Testis (tissue), 3 donors: ENCODE measurements around the gene RASIP1. TPM values are rescaled to one million over a fixed set of nuclear protein-coding genes. Genes with fewer than 3 reads are reported as not detected.

Experiments used
- DNase-seq: peaks from one replicate; pipeline ENCODE4 v3.0.0-alpha.2; 2019
- H3K27ac ChIP-seq, 2 donors: fragments of 200-600 bp; sonication (generic); one replicate each; pipeline ENCODE4 v1.5.1; 2019
- H3K27me3 ChIP-seq: fragments of 200-600 bp; sonication (generic); one replicate; pipeline ENCODE4 v1.5.1; 2019
- H3K36me3 ChIP-seq: fragments of 200-600 bp; sonication (generic); one replicate; pipeline ENCODE4 v1.5.1; 2017; ENCODE audit warnings: low read depth; ENCODE audit errors: missing control alignments
- H3K4me1 ChIP-seq: fragments of 200-600 bp; sonication (generic); one replicate; pipeline ENCODE4 v1.5.1; 2019
- H3K4me3 ChIP-seq, 2 donors: fragments of 200-600 bp; sonication (generic); one replicate each; pipeline ENCODE4 v1.5.1; 2017 to 2019
- H3K9me3 ChIP-seq: fragments of 200-600 bp; sonication (generic); one replicate; pipeline ENCODE4 v1.5.1; 2017
- POLR2A ChIP-seq: fragments of 450-650 bp; IDR thresholded peaks from one replicate; pipeline ENCODE4 v1.6.1; 2017; ENCODE audit warnings: antibody characterized with exemption, mild to moderate bottlenecking, moderate library complexity
- WGBS, 2 donors: methylation state at CpG; one replicate each; pipeline ENCODE4 v1.1.5; 2018; 5-methylcytosine and 5-hydroxymethylcytosine counted together
- intact Hi-C: fragments of 100-400 bp; cut with DNase I; formaldehyde crosslinking; loops from one replicate; pipeline ENCODE4 v1.15.1; 2023; ENCODE audit warnings: low total_unique reads
- polyA plus RNA-seq: library from polyadenylated mRNA; stranded (reverse); fragments of 350-450 nt; fragmentation: Illumina TruSeq; extraction: RNeasy Lipid Tissue Mini Kit (QIAGEN cat#74804); gene quantifications from one replicate; pipeline ENCODE4 v1.2.3, GENCODE V29; 2014; ENCODE audit warnings: low read depth, low replicate concordance; ENCODE audit not compliant: insufficient read depth
- total RNA-seq, 2 donors: library from RNA; depleted of rRNA; stranded (reverse); fragments of >200 nt; gene quantifications; one replicate each; pipeline ENCODE4 v1.2.3, GENCODE V29; 2016
- TF ChIP-seq, protein P1 (sequence below), 3 experiments: fragments of 450-650 bp in 2 of 3; fragments of 200-600 bp in 1 of 3; sonication (generic) in 1 of 3; IDR thresholded peaks; one replicate each; pipeline ENCODE4 v1.5.1; 2016 to 2019; ENCODE audit warnings: antibody characterized with exemption in 3 of 3, mild to moderate bottlenecking in 2 of 3, moderate library complexity in 1 of 3

RASIP1 gene
- total and polyA plus RNA-seq, 3 donors from 2014 or later: 8.8 to 21.4 (median 11.2) TPM

- 53 to 86% methylated on average over 9 to 11 of the region's 11 CpGs for WGBS, 2 donors
- Histone ChIP-seq H3K36me3 (no peaks in the 10 kb centered on the region), H3K27ac (no peak overlapping the region), H3K27me3 (no peaks in the 10 kb centered on the region), H3K9me3 (no peaks in the 10 kb centered on the region), H3K4me1 (peaks cover 10% of the 10 kb centered on the region), H3K4me3 (no peak overlapping the region)
- no peak for DNase-seq
- intact Hi-C loops: no loop called here
- no peak for TF ChIP-seq POLR2A
- TF ChIP-seq, protein P1, sequence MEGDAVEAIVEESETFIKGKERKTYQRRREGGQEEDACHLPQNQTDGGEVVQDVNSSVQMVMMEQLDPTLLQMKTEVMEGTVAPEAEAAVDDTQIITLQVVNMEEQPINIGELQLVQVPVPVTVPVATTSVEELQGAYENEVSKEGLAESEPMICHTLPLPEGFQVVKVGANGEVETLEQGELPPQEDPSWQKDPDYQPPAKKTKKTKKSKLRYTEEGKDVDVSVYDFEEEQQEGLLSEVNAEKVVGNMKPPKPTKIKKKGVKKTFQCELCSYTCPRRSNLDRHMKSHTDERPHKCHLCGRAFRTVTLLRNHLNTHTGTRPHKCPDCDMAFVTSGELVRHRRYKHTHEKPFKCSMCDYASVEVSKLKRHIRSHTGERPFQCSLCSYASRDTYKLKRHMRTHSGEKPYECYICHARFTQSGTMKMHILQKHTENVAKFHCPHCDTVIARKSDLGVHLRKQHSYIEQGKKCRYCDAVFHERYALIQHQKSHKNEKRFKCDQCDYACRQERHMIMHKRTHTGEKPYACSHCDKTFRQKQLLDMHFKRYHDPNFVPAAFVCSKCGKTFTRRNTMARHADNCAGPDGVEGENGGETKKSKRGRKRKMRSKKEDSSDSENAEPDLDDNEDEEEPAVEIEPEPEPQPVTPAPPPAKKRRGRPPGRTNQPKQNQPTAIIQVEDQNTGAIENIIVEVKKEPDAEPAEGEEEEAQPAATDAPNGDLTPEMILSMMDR (IDR thresholded peaks at IDR 0.05): no peak
Measured at GRCh38 chr19:48708471-48708870, 31.9 kb downstream of the RASIP1 start.

DNA sequence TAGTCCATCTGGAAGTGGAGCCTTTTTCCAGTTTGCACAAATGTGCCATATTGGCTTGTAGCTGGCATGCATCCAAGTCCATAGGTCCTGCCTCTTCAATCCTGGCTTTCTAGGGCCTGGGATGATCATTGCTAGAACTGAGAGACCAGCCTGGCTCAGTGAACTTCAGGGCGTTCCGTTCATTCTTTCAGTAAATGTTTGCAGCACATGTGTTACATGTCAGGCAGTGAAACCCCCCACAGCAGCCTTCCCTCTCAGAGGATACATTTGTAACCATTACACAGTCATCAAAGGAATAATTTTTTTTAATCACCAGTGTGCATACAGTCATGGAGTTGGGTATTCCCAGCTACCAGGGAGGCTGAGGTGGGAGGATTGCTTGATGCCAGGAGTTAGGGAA, 35.0 kb downstream of the RASIP1 start:
- intact Hi-C loops: no loop called here
- Histone ChIP-seq H3K4me3 (no peak overlapping the region), H3K27ac (peak overlapping the region in 1 of 2 donors; percentile 14), H3K36me3 (no peaks in the 10 kb centered on the region), H3K9me3 (no peaks in the 10 kb centered on the region), H3K27me3 (no peaks in the 10 kb centered on the region), H3K4me1 (peaks cover 3% of the 10 kb centered on the region)
- 28 to 37% methylated on average over 2 of the region's 2 CpGs for WGBS, 2 donors
- DNase-seq: peak; percentile 55
- TF ChIP-seq, protein P1 (IDR thresholded peaks at IDR 0.05): no peak
- TF ChIP-seq POLR2A: no peak

GRCh38 chr19:48703316-48703715, 37.1 kb downstream of the RASIP1 start:
- no peaks in the 10 kb centered on the region for H3K36me3 ChIP-seq
- TF ChIP-seq, protein P1 (IDR thresholded peaks at IDR 0.05): no peak
- no peak for TF ChIP-seq POLR2A
- no peak overlapping the region for H3K4me3 ChIP-seq
- DNase-seq: no peak
- H3K27me3 ChIP-seq: no peaks in the 10 kb centered on the region
- no peak overlapping the region for H3K27ac ChIP-seq
- H3K4me1 ChIP-seq: peaks cover 6% of the 10 kb centered on the region
- WGBS, 2 donors: 90 to 94% methylated on average over 14 to 23 of the region's 23 CpGs
- intact Hi-C loops: no loop called here
- H3K9me3 ChIP-seq: no peaks in the 10 kb centered on the region

DNA sequence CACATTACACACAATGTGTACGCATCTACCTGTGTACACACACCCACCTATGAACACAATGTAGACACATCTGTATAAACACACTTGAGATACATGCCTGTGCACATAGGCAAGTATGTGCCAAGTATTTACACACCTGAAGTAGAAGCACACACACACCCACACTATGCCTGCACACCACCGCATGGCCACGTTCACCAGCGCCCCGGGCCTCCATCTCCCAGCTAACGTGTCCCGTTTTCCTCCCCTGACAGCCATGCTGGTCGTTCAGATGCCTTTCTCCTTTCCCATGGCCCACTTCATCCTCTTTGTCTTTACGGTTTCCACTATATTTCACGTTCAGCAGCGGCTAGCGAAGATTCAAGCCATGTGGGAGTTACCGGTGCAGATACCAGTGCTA, 37.7 kb downstream of the RASIP1 start:
- TF ChIP-seq, protein P1 (IDR thresholded peaks at IDR 0.05): no peak
- no peak for TF ChIP-seq POLR2A
- H3K9me3 ChIP-seq: no peaks in the 10 kb centered on the region
- 76 to 79% methylated on average over 13 of the region's 13 CpGs for WGBS, 2 donors
- no peaks in the 10 kb centered on the region for H3K36me3 ChIP-seq
- DNase-seq: no peak
- no peak overlapping the region for H3K4me3 ChIP-seq
- no peak overlapping the region for H3K27ac ChIP-seq
- intact Hi-C loops: no loop called here
- peaks cover 10% of the 10 kb centered on the region for H3K4me1 ChIP-seq
- H3K27me3 ChIP-seq: no peaks in the 10 kb centered on the region

GRCh38 chr19:48698046-48698445, 42.4 kb downstream of the RASIP1 start:
- no peak overlapping the region for H3K4me3 ChIP-seq
- H3K36me3 ChIP-seq: no peaks in the 10 kb centered on the region
- no peak overlapping the region for H3K27ac ChIP-seq
- peak; percentile 69 for DNase-seq
- intact Hi-C loops: no loop called here
- no peaks in the 10 kb centered on the region for H3K27me3 ChIP-seq
- H3K9me3 ChIP-seq: no peaks in the 10 kb centered on the region
- WGBS, 2 donors: 25 to 48% methylated on average over 4 of the region's 4 CpGs
- H3K4me1 ChIP-seq: peaks cover 10% of the 10 kb centered on the region
- TF ChIP-seq, protein P1 (IDR thresholded peaks at IDR 0.05): no peak
- no peak for TF ChIP-seq POLR2A
